GM18870 (cell line): ENCODE results near the gene KRT86.
A peak's percentile ranks its signal among the peaks of the same experiment; 100 is the strongest.
"Not testable (repeated sequence)": the region's sequence is repeated elsewhere in the genome, so short reads cannot be mapped to it uniquely, and the experiment has no call there.

Experiments used
- ATAC-seq: cut with Tn5 transposase; IDR thresholded peaks from one replicate; pipeline ENCODE4 v1.9.1; 2021; ENCODE audit warnings: moderate library complexity; ENCODE audit not compliant: unreplicated experiment

Gene KRT86

GRCh38 chr12:52267266-52267665 lies 7.2 kb upstream of the KRT86 start:
- no peak for ATAC-seq

GRCh38 chr12:52267699-52268098 lies 6.7 kb upstream of the KRT86 start:
- ATAC-seq = no peak

GRCh38 chr12:52268212-52268611 lies 6.2 kb upstream of the KRT86 start:
- no peak for ATAC-seq

GRCh38 chr12:52270541-52271070 lies 3.8 kb upstream of the KRT86 start:
- ATAC-seq = no peak

- no peak for ATAC-seq
Measured at GRCh38 chr12:52271158-52271557, 3.3 kb upstream of the KRT86 start.

- ATAC-seq = no peak
Measured at GRCh38 chr12:52275686-52276085, 1.2 kb downstream of the KRT86 start.

- no peak for ATAC-seq
Measured at GRCh38 chr12:52277486-52278245, 3.2 kb downstream of the KRT86 start.

GRCh38 chr12:52278575-52279421 lies 4.4 kb downstream of the KRT86 start:
- ATAC-seq = no peak

GRCh38 chr12:52279422-52280318 lies 5.2 kb downstream of the KRT86 start:
- ATAC-seq = no peak

DNA sequence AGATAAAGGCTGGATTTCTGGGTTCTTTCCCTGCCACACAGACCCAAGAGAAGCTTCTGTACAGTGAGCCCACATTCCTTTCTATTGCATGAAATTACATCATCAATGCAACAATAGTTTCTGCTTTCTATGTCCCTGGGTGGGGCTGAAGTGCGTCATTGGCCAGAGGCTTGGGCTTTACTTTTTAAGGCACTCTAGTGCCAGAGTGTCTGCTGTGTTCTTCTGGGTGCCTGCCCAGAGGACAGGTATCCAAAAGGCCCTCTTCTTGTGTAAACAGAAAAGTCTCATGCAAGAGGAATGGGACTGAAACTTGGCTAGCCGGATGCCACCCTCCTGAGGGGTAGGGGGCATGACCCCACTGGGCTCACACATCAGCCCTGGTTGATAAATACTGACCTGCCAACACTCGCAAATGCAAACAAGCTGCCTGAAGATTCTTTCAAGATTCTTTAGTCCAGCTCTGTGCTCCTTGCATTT lies 5.9 kb downstream of the KRT86 start:
- ATAC-seq = no peak

DNA sequence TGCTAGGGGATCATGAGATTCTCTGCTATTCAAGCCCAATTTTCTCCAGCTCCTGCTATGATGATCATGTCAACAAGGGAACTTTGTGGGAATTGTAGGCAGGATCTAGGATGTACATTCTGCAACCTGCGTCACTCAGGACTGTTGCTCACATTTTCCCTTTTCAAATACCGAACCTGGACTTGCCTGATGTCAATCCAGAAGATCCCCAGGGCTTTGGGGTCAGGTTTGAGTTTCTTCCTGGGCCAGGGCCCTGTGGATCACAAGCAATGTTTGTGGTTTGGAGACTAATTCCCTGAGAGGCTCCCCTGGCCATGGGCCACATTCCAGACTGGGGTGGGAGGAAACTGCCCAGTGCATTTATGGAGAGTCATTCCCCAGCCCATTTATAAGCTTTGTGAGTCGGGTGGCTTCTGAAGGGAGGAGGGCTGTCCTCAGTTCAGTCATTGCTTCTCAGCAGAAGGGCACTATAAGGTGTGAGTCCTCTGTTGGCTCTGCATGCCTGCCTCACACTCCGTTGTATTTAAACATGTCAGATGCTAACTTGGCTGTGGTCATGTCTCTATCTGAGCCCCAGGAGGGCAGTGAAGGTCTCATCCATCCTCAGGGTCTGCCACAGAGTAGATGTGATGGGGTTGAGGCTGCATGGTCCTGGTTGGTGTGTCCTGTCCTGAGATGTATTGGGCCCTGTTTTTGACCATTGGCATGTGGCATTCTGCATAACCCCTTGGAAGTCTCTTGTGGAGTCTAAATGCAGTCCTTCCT lies 6.5 kb downstream of the KRT86 start:
- no peak for ATAC-seq

- no peak for ATAC-seq
Measured at GRCh38 chr12:52284562-52285171, 10.2 kb downstream of the KRT86 start.

- no peak for ATAC-seq
Measured at GRCh38 chr12:52285172-52285745, 10.8 kb downstream of the KRT86 start.

- no peak for ATAC-seq
Measured at GRCh38 chr12:52285851-52286530, 11.5 kb downstream of the KRT86 start.

DNA sequence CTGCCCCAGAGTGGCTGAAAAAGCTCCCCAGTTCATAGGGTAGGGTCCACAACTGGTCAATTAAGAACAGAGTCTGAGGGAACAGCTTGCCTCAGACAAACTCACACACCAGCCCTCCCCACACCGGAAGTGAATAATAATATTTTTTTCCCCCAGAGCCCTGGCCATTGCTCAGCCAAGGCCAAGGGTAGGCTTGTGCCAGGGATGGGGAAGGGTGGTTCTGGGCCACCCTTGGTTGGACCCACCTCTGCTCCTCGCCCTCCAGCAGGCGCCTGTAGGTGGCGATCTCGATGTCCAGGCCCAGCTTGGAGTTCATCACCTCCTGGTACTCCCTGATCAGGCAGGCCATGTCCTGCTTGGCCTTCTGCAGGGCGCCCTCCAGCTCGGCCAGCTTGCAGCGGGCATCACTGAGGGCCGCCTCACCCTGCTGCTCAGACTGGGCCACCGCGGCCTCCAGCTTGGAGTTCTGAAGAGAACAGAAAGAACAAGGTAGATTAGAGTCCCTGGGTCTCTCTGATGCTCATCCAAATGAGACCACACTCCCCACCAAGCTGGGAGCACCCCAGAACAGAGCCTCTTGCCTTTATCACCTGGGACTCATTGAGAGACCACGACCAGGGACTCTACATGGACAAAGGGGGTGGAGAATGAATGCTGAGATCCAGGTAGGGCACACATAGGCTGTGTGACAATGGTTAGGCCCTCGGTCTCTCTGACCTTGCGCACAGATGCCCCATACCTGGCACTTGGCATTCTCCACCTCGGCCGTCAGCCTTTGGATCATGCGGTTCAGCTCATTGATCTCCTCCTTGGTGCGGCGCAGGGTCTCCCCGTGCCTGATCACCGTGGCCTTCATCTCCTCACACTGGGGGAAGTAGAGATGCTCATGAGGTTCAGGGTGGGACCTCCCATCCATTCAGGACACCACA lies 12.7 kb downstream of the KRT86 start:
- ATAC-seq = not testable (repeated sequence)

- peak; percentile 78 for ATAC-seq
Measured at GRCh38 chr12:52287816-52288805, 13.7 kb downstream of the KRT86 start.
